Measurements from ENCODE around the gene ERCC4.

Gene ERCC4

DNA sequence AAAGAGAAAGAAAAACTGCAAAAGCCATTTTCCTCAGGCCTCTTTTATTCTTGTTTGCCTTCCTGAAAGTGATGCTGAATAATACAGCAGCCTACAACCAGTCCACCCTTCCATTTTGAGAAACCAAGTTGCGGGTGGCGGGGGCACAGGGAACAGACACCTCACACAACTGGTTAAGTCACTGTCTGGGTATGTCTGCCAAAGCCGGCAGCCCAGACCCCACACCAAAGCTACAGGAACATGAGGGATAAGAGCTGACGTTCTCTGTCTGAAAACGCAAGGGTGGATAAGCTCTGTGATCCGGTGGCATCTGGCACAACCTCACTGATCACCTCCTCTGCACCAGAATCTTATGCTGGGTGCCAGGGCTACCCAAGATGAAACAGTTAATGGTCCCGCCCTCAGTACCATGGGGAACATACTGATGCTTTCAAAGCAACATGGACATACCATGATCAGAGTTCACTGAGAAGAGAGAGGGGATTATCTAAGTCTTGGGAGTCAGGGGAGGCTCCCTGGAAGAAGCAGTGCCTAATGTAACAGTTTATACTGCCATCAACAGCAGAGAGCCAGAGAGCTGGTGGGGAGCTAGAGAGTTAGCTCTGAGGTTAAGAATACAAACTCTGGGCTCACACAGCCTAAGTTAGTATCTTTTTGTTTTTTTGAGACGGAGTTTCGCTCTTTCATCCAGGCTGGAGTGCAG lies 53.5 kb downstream of the ERCC4 start:
- ATAC-seq (no peak), DNase-seq (no peak)
- Mint-ChIP-seq H3K27me3 (peaks cover 10% of the 10 kb centered on the region), H3K27ac (no peak overlapping the region), H3K9me3 (peaks cover 4% of the 10 kb centered on the region), H3K36me3 (ENCODE audit: low read depth) (no peaks in the 10 kb centered on the region), H3K4me1 (no peaks in the 10 kb centered on the region), H3K4me3 (no peak overlapping the region)

- ATAC-seq (no peak), DNase-seq (no peak)
- Mint-ChIP-seq H3K4me1 (no peaks in the 10 kb centered on the region), H3K27ac (no peak overlapping the region), H3K9me3 (peaks cover 10% of the 10 kb centered on the region), H3K27me3 (peaks cover 4% of the 10 kb centered on the region), H3K36me3 (ENCODE audit: low read depth) (no peaks in the 10 kb centered on the region), H3K4me3 (no peak overlapping the region)
Measured at GRCh38 chr16:13977177-13977576, 57.2 kb downstream of the ERCC4 start.

DNA sequence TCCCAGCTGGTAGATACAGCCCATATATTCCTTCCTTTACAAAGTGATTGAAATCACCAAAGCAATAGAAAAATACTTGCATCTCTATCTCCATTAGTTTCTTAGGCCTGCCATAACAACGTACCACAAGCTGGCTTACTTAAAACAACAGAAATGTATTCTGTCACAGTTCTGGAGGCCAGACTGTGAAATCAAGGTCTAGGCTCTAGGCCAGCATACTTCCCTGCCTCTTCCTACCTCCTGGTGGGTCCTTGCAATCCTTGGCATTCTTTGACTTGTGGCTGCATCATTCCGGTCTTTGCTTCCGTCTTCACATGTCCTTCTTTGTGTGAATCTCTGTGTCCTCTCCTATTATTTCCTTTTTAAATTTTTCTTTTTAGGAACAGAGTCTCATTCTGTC lies 62.5 kb downstream of the ERCC4 start:
- DNase-seq = no peak
- Mint-ChIP-seq H3K4me1 (no peaks in the 10 kb centered on the region), H3K4me3 (no peak overlapping the region), H3K27me3 (peaks cover 2% of the 10 kb centered on the region), H3K36me3 (ENCODE audit: low read depth) (no peaks in the 10 kb centered on the region), H3K27ac (no peak overlapping the region), H3K9me3 (peaks cover 6% of the 10 kb centered on the region)
- ATAC-seq = no peak

DNA sequence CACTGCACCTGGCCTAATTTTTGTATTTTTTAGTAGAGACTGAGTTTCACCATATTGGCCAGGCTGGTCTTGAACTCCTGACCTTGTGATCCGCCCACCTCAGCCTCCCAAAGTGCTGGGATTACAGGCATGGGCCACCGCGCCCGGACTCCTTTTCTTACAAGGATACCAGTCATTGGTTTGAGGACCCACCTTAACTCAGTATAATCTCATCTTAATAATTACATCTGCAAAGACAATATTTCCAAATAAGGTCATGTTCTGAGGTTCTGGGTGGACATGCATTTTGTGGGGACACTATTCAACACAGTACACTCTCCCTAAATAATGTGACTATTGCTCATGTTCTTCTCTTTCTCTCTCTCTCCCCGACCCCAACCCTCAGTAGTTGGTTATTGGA lies 63.7 kb downstream of the ERCC4 start:
- H3K9me3 Mint-ChIP-seq = peaks cover 6% of the 10 kb centered on the region
- peaks cover 6% of the 10 kb centered on the region for H3K27me3 Mint-ChIP-seq
- ATAC-seq (no peak), DNase-seq (no peak)
- no peak overlapping the region for H3K4me3 Mint-ChIP-seq
- H3K27ac Mint-ChIP-seq = no peak overlapping the region
- no peaks in the 10 kb centered on the region for H3K36me3 Mint-ChIP-seq (ENCODE audit: low read depth)
- H3K4me1 Mint-ChIP-seq = no peaks in the 10 kb centered on the region

DNA sequence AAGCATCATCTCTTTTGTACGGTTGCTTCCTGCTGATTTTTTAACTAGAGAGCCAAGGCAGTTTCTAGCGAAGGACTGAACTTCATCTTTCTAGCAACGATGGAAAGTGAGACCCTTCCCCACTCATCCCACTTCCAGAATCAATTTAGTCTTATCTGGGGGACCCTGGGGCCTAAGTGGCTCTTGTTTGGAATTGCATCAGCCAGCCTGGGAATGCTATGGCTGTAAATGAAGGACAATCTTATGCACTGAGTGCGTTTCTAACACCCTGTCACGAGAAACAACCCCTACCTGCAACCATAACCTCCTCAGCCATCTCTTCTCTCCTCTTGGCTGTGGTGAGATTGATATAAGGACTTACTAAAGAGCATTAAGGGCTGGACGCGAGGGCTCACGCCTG lies 64.8 kb downstream of the ERCC4 start:
- H3K36me3 Mint-ChIP-seq (ENCODE audit: low read depth) = no peaks in the 10 kb centered on the region
- DNase-seq = no peak
- peaks cover 6% of the 10 kb centered on the region for H3K9me3 Mint-ChIP-seq
- no peak for ATAC-seq
- H3K4me3 Mint-ChIP-seq = no peak overlapping the region
- peaks cover 6% of the 10 kb centered on the region for H3K27me3 Mint-ChIP-seq
- H3K4me1 Mint-ChIP-seq = no peaks in the 10 kb centered on the region
- no peak overlapping the region for H3K27ac Mint-ChIP-seq

- ATAC-seq (no peak), DNase-seq (no peak)
- Mint-ChIP-seq H3K4me1 (no peaks in the 10 kb centered on the region), H3K9me3 (no peaks in the 10 kb centered on the region), H3K27ac (no peak overlapping the region), H3K36me3 (ENCODE audit: low read depth) (no peaks in the 10 kb centered on the region), H3K4me3 (no peak overlapping the region), H3K27me3 (peaks cover 7% of the 10 kb centered on the region)
Measured at GRCh38 chr16:13988038-13988437, 68.1 kb downstream of the ERCC4 start.

DNA sequence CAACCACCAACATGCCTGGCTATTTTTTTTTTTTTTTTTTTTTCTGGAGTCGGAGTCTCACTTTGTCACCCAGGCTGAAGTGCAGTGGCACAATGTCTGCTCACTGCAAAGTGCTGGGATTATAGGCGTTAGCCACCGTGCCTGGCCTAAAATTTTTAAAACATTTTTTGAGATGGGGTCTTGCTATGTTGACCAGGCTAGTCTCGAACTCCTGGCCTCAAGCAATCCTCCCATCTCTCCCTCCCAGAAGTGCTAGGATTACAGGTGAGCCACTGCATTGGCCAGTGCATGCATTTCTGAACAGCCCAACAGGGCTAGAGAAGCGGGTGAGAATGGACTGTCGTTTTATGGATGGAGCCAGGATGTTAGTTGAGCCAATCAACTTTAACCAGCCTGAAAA lies 72.4 kb downstream of the ERCC4 start:
- no peak for ATAC-seq
- no peak overlapping the region for H3K4me3 Mint-ChIP-seq
- no peaks in the 10 kb centered on the region for H3K4me1 Mint-ChIP-seq
- peaks cover 5% of the 10 kb centered on the region for H3K27me3 Mint-ChIP-seq
- no peak for DNase-seq
- H3K36me3 Mint-ChIP-seq (ENCODE audit: low read depth) = no peaks in the 10 kb centered on the region
- H3K27ac Mint-ChIP-seq = no peak overlapping the region
- H3K9me3 Mint-ChIP-seq = no peaks in the 10 kb centered on the region

DNA sequence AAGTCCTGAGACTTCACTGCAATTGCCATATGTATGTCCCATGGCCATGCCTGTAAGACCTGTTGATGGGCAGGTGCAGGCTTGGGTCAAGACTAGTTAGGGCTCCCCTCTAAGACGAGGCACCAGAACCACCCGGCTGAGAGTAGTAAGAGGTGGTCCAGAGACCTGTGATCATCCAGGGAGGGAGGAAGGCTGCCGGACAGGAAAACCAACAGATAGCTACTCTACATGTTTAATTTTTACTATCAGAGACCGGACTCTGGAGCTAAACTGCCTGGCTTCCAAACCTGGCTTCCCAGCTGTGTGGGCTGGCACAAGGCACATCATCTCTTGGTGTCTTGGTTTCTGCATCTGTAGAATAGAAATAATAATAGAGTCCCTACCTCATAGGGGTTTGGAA lies 73.0 kb downstream of the ERCC4 start:
- no peak for ATAC-seq
- H3K36me3 Mint-ChIP-seq (ENCODE audit: low read depth) = no peaks in the 10 kb centered on the region

DNA sequence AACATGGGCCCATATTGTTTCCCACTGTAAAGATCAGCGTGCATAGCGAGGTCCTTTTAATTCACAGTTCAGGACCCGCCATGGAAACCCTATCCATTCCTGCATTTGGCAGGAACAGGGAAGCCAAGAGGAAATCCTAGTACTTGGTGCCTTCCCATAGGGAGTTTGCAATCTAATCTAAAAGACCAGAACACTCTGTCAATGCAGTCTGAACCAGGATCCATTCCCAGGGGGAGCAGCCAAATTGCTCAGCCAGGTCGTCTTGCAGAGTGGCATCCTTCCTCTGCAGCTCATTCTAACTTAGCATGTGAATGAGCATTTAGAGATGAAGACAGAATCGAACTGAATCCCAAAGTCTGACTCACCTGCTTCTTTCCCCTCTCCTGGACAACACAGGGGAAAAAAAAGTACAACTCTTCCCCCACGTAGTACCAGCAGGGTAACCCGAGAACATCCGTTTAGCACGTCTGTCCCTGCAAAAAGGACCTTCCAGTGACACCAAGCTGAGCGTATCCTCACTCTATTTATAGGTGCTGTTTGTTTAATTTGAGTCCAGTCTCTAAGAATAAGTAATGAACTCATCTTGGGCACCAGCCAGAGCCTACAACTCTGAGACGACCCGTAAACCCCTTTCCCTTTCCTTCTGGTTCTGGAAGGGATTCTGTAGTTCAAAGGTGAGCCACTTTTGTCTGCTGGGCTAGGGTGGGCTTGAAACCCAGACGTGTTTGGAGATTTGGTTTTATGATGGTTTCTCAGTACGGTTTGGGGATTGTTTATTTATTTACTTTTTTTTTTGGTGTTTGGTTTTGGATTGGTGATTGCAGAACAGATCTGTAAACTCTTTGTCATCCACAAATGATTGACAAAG lies 74.5 kb downstream of the ERCC4 start:
- no peaks in the 10 kb centered on the region for H3K36me3 Mint-ChIP-seq (ENCODE audit: low read depth)
- H3K4me3 Mint-ChIP-seq = no peak overlapping the region
- H3K4me1 Mint-ChIP-seq = peaks cover 4% of the 10 kb centered on the region
- H3K27ac Mint-ChIP-seq = no peak overlapping the region
- no peaks in the 10 kb centered on the region for H3K9me3 Mint-ChIP-seq
- peaks cover 2% of the 10 kb centered on the region for H3K27me3 Mint-ChIP-seq
- ATAC-seq (no peak), DNase-seq (no peak)

More for the DNA sequence above, 73.0 kb downstream of the ERCC4 start:
- Mint-ChIP-seq H3K4me1 (peaks cover 3% of the 10 kb centered on the region), H3K27ac (no peak overlapping the region), H3K9me3 (no peaks in the 10 kb centered on the region), H3K4me3 (no peak overlapping the region), H3K27me3 (peaks cover 5% of the 10 kb centered on the region)
- no peak for DNase-seq

GRCh38 chr16:13995194-13995593 lies 75.2 kb downstream of the ERCC4 start:
- ATAC-seq = no peak
- H3K27me3 Mint-ChIP-seq = peaks cover 2% of the 10 kb centered on the region
- H3K36me3 Mint-ChIP-seq (ENCODE audit: low read depth) = no peaks in the 10 kb centered on the region
- no peaks in the 10 kb centered on the region for H3K9me3 Mint-ChIP-seq
- H3K4me3 Mint-ChIP-seq = no peak overlapping the region
- no peak for DNase-seq
- H3K27ac Mint-ChIP-seq = no peak overlapping the region
- peaks cover 4% of the 10 kb centered on the region for H3K4me1 Mint-ChIP-seq

- ATAC-seq (no peak), DNase-seq (no peak)
- Mint-ChIP-seq H3K36me3 (ENCODE audit: low read depth) (no peaks in the 10 kb centered on the region), H3K27me3 (peaks cover 2% of the 10 kb centered on the region), H3K4me1 (peaks cover 4% of the 10 kb centered on the region), H3K4me3 (no peak overlapping the region), H3K9me3 (no peaks in the 10 kb centered on the region), H3K27ac (no peak overlapping the region)
Measured at GRCh38 chr16:13996778-13997288, 76.9 kb downstream of the ERCC4 start.

DNA sequence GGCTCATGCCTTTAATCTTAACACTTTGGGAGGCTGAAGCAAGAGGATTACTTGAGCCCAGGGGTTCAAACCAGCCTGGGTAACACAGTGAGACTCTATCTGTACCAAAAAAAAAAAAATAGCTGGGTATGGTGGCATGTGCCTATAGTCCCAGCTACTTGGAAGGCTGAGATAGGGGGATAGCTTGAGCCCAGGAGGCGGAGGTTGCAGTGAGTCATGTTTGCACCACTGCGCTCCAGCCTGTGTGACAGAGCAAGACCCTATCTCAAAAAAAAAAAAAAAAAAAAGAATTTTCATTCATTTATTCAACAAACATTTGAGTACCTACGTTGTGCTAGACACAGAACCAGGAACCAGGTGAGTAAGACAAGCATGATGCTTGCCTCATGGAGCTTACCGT lies 77.6 kb downstream of the ERCC4 start:
- Mint-ChIP-seq H3K4me1 (peaks cover 6% of the 10 kb centered on the region), H3K27me3 (peaks cover 2% of the 10 kb centered on the region), H3K9me3 (no peaks in the 10 kb centered on the region), H3K4me3 (no peak overlapping the region), H3K36me3 (ENCODE audit: low read depth) (no peaks in the 10 kb centered on the region), H3K27ac (no peak overlapping the region)
- DNase-seq (no peak), ATAC-seq (no peak)

GRCh38 chr16:13997933-13998332 lies 78.0 kb downstream of the ERCC4 start:
- ATAC-seq (no peak), DNase-seq (no peak)
- H3K4me3 Mint-ChIP-seq = no peak overlapping the region
- no peaks in the 10 kb centered on the region for H3K36me3 Mint-ChIP-seq (ENCODE audit: low read depth)
- H3K9me3 Mint-ChIP-seq = no peaks in the 10 kb centered on the region
- H3K27me3 Mint-ChIP-seq = peaks cover 3% of the 10 kb centered on the region
- H3K4me1 Mint-ChIP-seq = peaks cover 10% of the 10 kb centered on the region
- no peak overlapping the region for H3K27ac Mint-ChIP-seq

- ATAC-seq (no peak), DNase-seq (no peak)
- H3K4me1 Mint-ChIP-seq = peaks cover 13% of the 10 kb centered on the region
- no peaks in the 10 kb centered on the region for H3K36me3 Mint-ChIP-seq (ENCODE audit: low read depth)
- no peaks in the 10 kb centered on the region for H3K9me3 Mint-ChIP-seq
- peaks cover 3% of the 10 kb centered on the region for H3K27me3 Mint-ChIP-seq
- no peak overlapping the region for H3K4me3 Mint-ChIP-seq
- H3K27ac Mint-ChIP-seq = no peak overlapping the region
Measured at GRCh38 chr16:13999071-13999894, 79.3 kb downstream of the ERCC4 start.
